SIG-M5 (cell line): ENCODE data around the gene KLRF2.

ENCODE experiments used
- DNase-seq: peaks from one replicate; lab custom pipeline; 2025; lab: John Stamatoyannopoulos, UW

KLRF2 gene

DNA sequence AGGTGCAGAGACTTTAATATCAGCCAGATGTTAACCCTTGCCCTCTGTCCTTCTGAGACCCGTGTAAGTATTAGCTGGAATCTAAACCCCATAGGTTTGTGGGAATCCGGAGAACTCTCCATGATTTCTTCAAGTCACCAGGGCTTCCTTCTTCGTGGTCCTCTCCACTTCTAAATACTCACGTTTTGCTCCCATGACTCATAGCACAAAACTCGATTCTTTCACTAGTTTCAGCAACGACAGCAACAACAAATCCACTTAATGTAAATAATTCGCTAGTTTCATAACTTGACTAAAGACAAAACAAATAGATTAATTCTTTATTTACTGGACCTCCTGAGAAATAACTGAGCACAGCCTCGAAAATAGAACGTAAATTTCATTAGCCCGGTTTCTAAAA is 55.3 kb downstream of the KLRF2 start:
- no peak for DNase-seq

DNA sequence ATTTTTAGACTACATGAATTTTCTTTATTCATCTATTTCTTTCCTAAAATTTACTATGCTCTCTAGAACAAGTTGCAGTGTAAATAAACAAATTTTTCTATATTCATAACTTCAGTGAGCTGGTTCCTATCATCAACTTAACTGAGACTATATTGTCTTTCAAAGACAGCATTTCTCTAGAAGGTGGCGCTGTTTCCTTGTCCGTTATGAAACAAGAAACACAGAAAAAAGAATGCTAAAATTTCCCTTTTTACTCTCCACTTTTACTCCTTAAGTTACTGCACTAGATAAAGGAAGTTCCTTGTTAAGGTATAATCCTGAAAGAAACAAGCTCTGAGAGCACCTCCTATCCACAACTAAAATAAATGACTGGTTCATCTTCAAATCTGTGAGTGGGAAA is 59.1 kb downstream of the KLRF2 start:
- no peak for DNase-seq

DNA sequence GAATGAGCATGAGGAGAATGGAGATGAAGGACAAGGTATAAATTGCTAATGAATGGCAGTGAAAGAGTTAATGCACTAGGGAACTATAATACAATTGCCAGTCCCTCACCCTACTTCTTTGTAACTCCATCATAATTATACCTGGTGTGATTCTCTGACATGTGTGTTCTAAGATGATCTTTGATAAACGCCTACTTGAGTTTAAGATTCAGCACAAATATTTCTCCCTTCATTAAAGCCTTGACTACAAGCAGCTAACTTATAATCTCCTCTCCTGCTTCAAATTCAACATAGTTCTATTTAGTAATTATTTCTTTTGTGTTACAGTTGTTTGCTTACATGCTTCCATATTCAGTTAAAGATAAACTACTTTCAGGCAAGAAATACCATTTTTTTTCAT is 60.5 kb downstream of the KLRF2 start:
- no peak for DNase-seq

DNA sequence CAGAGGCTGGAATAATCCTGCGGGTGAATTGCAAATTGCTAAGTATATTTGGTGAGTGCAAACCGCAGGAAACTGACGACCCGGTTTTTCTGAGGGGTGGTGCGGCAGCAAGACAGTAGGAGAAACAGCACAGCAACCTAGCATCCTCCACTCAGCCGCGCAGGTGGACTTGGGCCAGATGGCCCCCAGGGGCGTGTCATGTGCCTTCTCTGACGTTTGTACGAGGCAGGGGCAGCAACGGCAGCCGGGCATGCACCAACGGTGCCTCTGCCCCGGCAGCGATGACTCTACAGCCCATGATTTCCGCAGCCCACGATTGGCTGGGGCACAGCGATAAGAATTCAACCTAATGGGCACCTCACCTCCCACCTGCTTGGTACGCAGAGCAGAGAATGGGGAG is 62.0 kb downstream of the KLRF2 start:
- DNase-seq: no peak

DNA sequence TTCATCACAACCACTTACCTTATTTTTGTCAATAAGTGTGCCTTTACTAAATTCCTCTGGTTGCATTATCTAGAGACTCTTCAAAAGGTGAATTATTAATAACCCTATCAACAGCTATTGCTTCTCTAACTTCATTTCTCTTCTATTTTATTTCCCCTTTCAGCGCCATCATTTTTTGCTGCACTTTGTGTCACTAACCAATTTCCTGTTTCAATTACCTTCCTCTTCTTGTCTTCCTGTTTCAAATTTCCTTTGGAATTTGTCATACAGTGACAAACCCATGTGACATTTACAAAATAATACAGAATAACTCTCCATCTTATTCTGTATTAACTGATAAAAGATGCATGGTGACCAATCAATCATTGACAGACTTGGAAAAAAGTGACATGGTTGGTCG is 63.1 kb downstream of the KLRF2 start:
- no peak for DNase-seq
